Stomach (tissue), 4 donors: ENCODE data around the gene P2RX3.

Experiments
- CTCF ChIP-seq, 7 experiments: fragments of 450-650 bp in 4 of 7; fragments of 200-600 bp in 3 of 7; sonication (generic) in 3 of 7; IDR thresholded peaks; one replicate each; pipeline ENCODE4 v1.5.1; 2016 to 2019; ENCODE audit warnings: antibody characterized with exemption in 7 of 7, control low read depth in 2 of 7, mild to moderate bottlenecking in 1 of 7
- EP300 ChIP-seq: sonication (generic); formaldehyde crosslinking; IDR thresholded peaks from one replicate; pipeline ENCODE4 v1.6.1; 2017; ENCODE audit warnings: antibody characterized with exemption
- POLR2A ChIP-seq, 4 donors: fragments of 450-650 bp; IDR thresholded peaks; one replicate each; pipeline ENCODE4 v1.6.1; 2016; ENCODE audit warnings: antibody characterized with exemption in 4 of 4, control low read depth in 2 of 4, mild to moderate bottlenecking in 1 of 4, moderate library complexity in 1 of 4
- POLR2AphosphoS5 ChIP-seq, 3 donors: sonication (generic); formaldehyde crosslinking; IDR thresholded peaks; one replicate each; pipeline ENCODE4 v1.6.1; 2016; ENCODE audit warnings: antibody characterized with exemption in 3 of 3

DNA sequence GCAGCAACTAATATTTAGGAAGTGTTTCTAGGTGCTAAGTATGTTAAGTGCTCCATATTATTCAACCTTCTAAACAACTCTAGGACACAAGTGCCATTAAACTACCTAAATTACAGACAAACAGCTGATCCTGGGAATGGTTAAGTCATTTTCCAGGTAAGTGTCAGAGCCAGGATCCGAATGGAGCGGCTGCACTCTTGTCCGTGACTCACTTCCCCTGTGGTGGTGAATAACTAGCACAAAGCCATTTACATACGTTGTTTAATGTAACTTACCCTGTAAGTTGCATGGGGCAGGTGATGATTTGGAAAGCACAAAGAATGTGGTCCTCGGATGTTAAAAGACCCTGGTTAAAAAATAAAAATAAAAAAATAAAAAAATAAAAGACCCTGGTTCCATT is 61.1 kb downstream of the P2RX3 start:
- no peak for TF ChIP-seq POLR2AphosphoS5 (IDR thresholded peaks at IDR 0.05)
- no peak for TF ChIP-seq CTCF (IDR thresholded peaks at IDR 0.05)
- no peak for TF ChIP-seq POLR2A (IDR thresholded peaks at IDR 0.05)
- no peak for TF ChIP-seq EP300
